ENCODE results near the gene NFKBIL1.

NFKBIL1 gene

GRCh38 chr6:31559958-31560696 is 12.7 kb downstream of the NFKBIL1 start:
- DNase-seq (ENCODE audit: low read depth): peak; percentile 29

- DNase-seq (ENCODE audit: low read depth): no peak
Observed at GRCh38 chr6:31560697-31561058, 13.3 kb downstream of the NFKBIL1 start.

- DNase-seq (ENCODE audit: low read depth): no peak
Observed at GRCh38 chr6:31567531-31568370, 20.3 kb downstream of the NFKBIL1 start.

GRCh38 chr6:31568537-31568961 is 21.1 kb downstream of the NFKBIL1 start:
- peak; percentile 32 for DNase-seq (ENCODE audit: low read depth)

- no peak for DNase-seq (ENCODE audit: low read depth)
Observed at GRCh38 chr6:31569861-31570536, 22.6 kb downstream of the NFKBIL1 start.

- peak; percentile 64 for DNase-seq (ENCODE audit: low read depth)
Observed at GRCh38 chr6:31572041-31572911, 24.9 kb downstream of the NFKBIL1 start, which contains the start of gene LTA. TSS of gene LTA (plus strand) at chr6:31572289. CDS start at chr6:31572743, 454 bp downstream.

- no peak for DNase-seq (ENCODE audit: low read depth)
Observed at GRCh38 chr6:31573239-31574105, 26.1 kb downstream of the NFKBIL1 start.

- no peak for DNase-seq (ENCODE audit: low read depth)
Observed at GRCh38 chr6:31574106-31575061, 27.0 kb downstream of the NFKBIL1 start.

GRCh38 chr6:31575335-31575901 is 28.0 kb downstream of the NFKBIL1 start, which contains the start of gene TNF:
TSS of gene TNF (plus strand) at chr6:31575565. CDS start at chr6:31575742, 177 bp downstream.
- peak; percentile 76 for DNase-seq (ENCODE audit: low read depth)

GRCh38 chr6:31575952-31576685 is 28.7 kb downstream of the NFKBIL1 start:
- DNase-seq (ENCODE audit: low read depth): no peak

GRCh38 chr6:31576897-31577578 is 29.6 kb downstream of the NFKBIL1 start:
- peak; percentile 35 for DNase-seq (ENCODE audit: low read depth)

- DNase-seq (ENCODE audit: low read depth): no peak
Observed at GRCh38 chr6:31577579-31577966, 30.2 kb downstream of the NFKBIL1 start.

GRCh38 chr6:31578184-31579118 is 31.0 kb downstream of the NFKBIL1 start:
- peak; percentile 41 for DNase-seq (ENCODE audit: low read depth)

- peak; percentile 27 for DNase-seq (ENCODE audit: low read depth)
Observed at GRCh38 chr6:31579119-31579505, 31.7 kb downstream of the NFKBIL1 start.

GRCh38 chr6:31579546-31580437 is 32.4 kb downstream of the NFKBIL1 start:
- DNase-seq (ENCODE audit: low read depth): peak; percentile 26

- no peak for DNase-seq (ENCODE audit: low read depth)
Observed at GRCh38 chr6:31580438-31580740, 33.0 kb downstream of the NFKBIL1 start.

All from activated T-cell treated with anti-CD3 and anti-CD28 coated beads for 1 hour (primary cell).